A549 (cell line): ENCODE measurements around the gene ARVCF. TPM values are rescaled to one million over a fixed set of nuclear protein-coding genes. Genes with fewer than 3 reads are reported as not detected.

Experiments
- ATAC-seq, 2 experiments: fragments of 200-7000 bp in 1 of 2; fragments of >200 bp in 1 of 2; cut with Nextera tagmentation in 1 of 2; cut with Tn5 transposase in 1 of 2; 3 replicates each; pipeline versions ENCODE4 v1.8.0 to v1.9.1; 2018 to 2020; ENCODE audit warnings: mild to moderate bottlenecking in 1 of 2, moderate library complexity in 1 of 2
- CTCF ChIA-PET: fragments of 300-600 bp; sonication (Branson Sonifier 250); formaldehyde crosslinking; extraction: SDS; loops from one replicate; lab custom pipeline; 2021; ENCODE audit warnings: antibody characterized with exemption, inconsistent platforms; lab: Yijun Ruan, JAX
- POLR2A ChIA-PET: fragments of 350-600 bp; formaldehyde crosslinking; extraction: SDS; loops from one replicate; lab custom pipeline; 2021; ENCODE audit warnings: antibody characterized with exemption, inconsistent platforms; lab: Yijun Ruan, JAX
- DNase-seq, 2 experiments: peaks; one replicate each; pipeline versions ENCODE4 v3.0.0 to v3.0.0-alpha.2; 2011 to 2016; ENCODE audit warnings: low read depth in 1 of 2, low spot score in 1 of 2
- FAIRE-seq: peaks from 2 replicates; lab custom pipeline; 2011; peaks lifted over from hg19 to GRCh38; lab: Jason Lieb, UNC
- H3K27ac ChIP-seq, 2 experiments: fragments of >200 bp; sonication (Bioruptor Twin); formaldehyde crosslinking; 3 replicates each; pipeline ENCODE4 v1.5.1; 2016 to 2017
- H3K4me1 ChIP-seq: fragments of >200 bp; sonication (Bioruptor Twin); formaldehyde crosslinking; 3 replicates; pipeline ENCODE4 v1.6.1; 2016
- H3K4me2 ChIP-seq: fragments of >200 bp; sonication (Bioruptor Twin); formaldehyde crosslinking; 3 replicates; pipeline ENCODE4 v1.6.1; 2016
- H3K4me3 ChIP-seq: fragments of >200 bp; sonication (Bioruptor Twin); formaldehyde crosslinking; 3 replicates; pipeline ENCODE4 v1.5.1; 2016
- H3K9me3 ChIP-seq: fragments of >200 bp; sonication (Bioruptor Twin); formaldehyde crosslinking; 3 replicates; pipeline ENCODE4 v1.6.1; 2016
- ATOH8 ChIP-seq: fragments of 250-450 bp; sonication (Bioruptor Pico); IDR thresholded peaks from 2 replicates; pipeline ENCODE4 v1.5.0; 2020; ENCODE audit warnings: low read depth, mild to moderate bottlenecking, moderate library complexity
- BCL3 ChIP-seq: fragments of >200 bp; sonication (Bioruptor Twin); formaldehyde crosslinking; IDR thresholded peaks from 3 replicates; pipeline ENCODE4 v1.6.1; 2016
- CBX2 ChIP-seq: fragments of 200-600 bp; sonication (generic); IDR thresholded peaks from 2 replicates; pipeline ENCODE4 v1.6.1; 2016; ENCODE audit warnings: low read depth, mild to moderate bottlenecking, borderline replicate concordance
- CBX8 ChIP-seq: fragments of 200-600 bp; sonication (generic); IDR thresholded peaks from 2 replicates; pipeline ENCODE4 v1.6.1; 2016
- CTCF ChIP-seq: fragments of >200 bp; sonication (Bioruptor Twin); formaldehyde crosslinking; IDR thresholded peaks from 3 replicates; pipeline ENCODE4 v1.5.1; 2016
- E2F6 ChIP-seq: IDR thresholded peaks from 2 replicates; pipeline ENCODE4 v1.6.1; 2012; ENCODE audit warnings: low read depth, borderline replicate concordance
- ELK1 ChIP-seq: fragments of 150-350 bp; IDR thresholded peaks from 2 replicates; pipeline ENCODE4 v1.6.1; 2014; ENCODE audit warnings: low read depth, mild to moderate bottlenecking, low read length
- FOXS1 ChIP-seq: fragments of 250-450 bp; sonication (Bioruptor Pico); IDR thresholded peaks from 2 replicates; pipeline ENCODE4 v1.5.0; 2020; ENCODE audit warnings: mild to moderate bottlenecking, moderate library complexity
- HDAC2 ChIP-seq: fragments of 200-600 bp; sonication (generic); IDR thresholded peaks from 2 replicates; pipeline ENCODE4 v1.6.1; 2016
- HES2 ChIP-seq: fragments of >200 bp; sonication (Bioruptor Twin); formaldehyde crosslinking; IDR thresholded peaks from 2 replicates; pipeline ENCODE4 v1.6.1; 2016
- HEYL ChIP-seq: fragments of 250-450 bp; sonication (Bioruptor Pico); IDR thresholded peaks from 2 replicates; pipeline ENCODE4 v1.8.0; 2021; ENCODE audit warnings: mild to moderate bottlenecking, moderate library complexity
- HMGXB4 ChIP-seq: fragments of 250-450 bp; sonication (Bioruptor Pico); IDR thresholded peaks from 2 replicates; pipeline ENCODE4 v1.5.0; 2021; ENCODE audit warnings: mild to moderate bottlenecking, moderate library complexity, borderline replicate concordance
- HOXA7 ChIP-seq: fragments of 250-450 bp; sonication (Bioruptor Pico); IDR thresholded peaks from 2 replicates; pipeline ENCODE4 v1.5.0; 2020; ENCODE audit warnings: mild to moderate bottlenecking, moderate library complexity
- JUN ChIP-seq, 2 experiments: fragments of >200 bp; sonication (Bioruptor Twin); formaldehyde crosslinking; IDR thresholded peaks; 2 replicates in 1 of 2; 3 replicates in 1 of 2; pipeline ENCODE4 v1.6.1; 2016 to 2017
- JUNB ChIP-seq: fragments of >200 bp; sonication (Bioruptor Twin); formaldehyde crosslinking; IDR thresholded peaks from 2 replicates; pipeline ENCODE4 v1.6.1; 2016
- MYC ChIP-seq: IDR thresholded peaks from 2 replicates; pipeline ENCODE4 v1.6.1; 2012; ENCODE audit warnings: mild to moderate bottlenecking, inconsistent platforms, low read length, improper control_type of control experiment, borderline replicate concordance
- NFE2L2 ChIP-seq: fragments of 150-350 bp; conservative IDR thresholded peaks from 2 replicates; pipeline ENCODE4 v1.6.1; 2014; ENCODE audit warnings: low read length
- NR3C1 ChIP-seq: fragments of >200 bp; sonication (Bioruptor Twin); formaldehyde crosslinking; IDR thresholded peaks from 3 replicates; pipeline ENCODE4 v1.6.1; 2017
- PHF8 ChIP-seq: fragments of 200-600 bp; sonication (generic); IDR thresholded peaks from 2 replicates; pipeline ENCODE4 v1.6.1; 2016; ENCODE audit warnings: low read depth, mild to moderate bottlenecking, antibody characterized with exemption, moderate library complexity, borderline replicate concordance
- POLR2AphosphoS2 ChIP-seq: conservative IDR thresholded peaks from 2 replicates; pipeline ENCODE4 v1.6.1; 2012; ENCODE audit warnings: low read length, improper control_type of control experiment, inconsistent platforms
- RARB ChIP-seq: fragments of 250-450 bp; sonication (Bioruptor Pico); IDR thresholded peaks from 2 replicates; pipeline ENCODE4 v1.8.0; 2021; ENCODE audit warnings: mild to moderate bottlenecking, moderate library complexity
- RFX5 ChIP-seq: fragments of 450-650 bp; IDR thresholded peaks from 2 replicates; pipeline ENCODE4 v1.7.1; 2014; ENCODE audit warnings: antibody characterized with exemption, mild to moderate bottlenecking, moderate library complexity
- TFCP2L1 ChIP-seq: fragments of 250-450 bp; sonication (Bioruptor Pico); IDR thresholded peaks from 2 replicates; pipeline ENCODE4 v1.5.0; 2021; ENCODE audit warnings: mild to moderate bottlenecking
- TP53 ChIP-seq: fragments of 250-450 bp; sonication (Bioruptor Pico); IDR thresholded peaks from 2 replicates; pipeline ENCODE4 v1.5.0; 2021; ENCODE audit warnings: mild to moderate bottlenecking, moderate library complexity
- USF2 ChIP-seq: fragments of 450-650 bp; IDR thresholded peaks from 2 replicates; pipeline ENCODE4 v1.6.1; 2014; ENCODE audit warnings: antibody characterized with exemption
- ZC3H11A ChIP-seq: fragments of 450-650 bp; IDR thresholded peaks from 2 replicates; pipeline ENCODE4 v1.6.1; 2014; ENCODE audit warnings: antibody characterized with exemption, mild to moderate bottlenecking
- WGBS: methylation state at CpG from one replicate; pipeline ENCODE4 v1.1.6; 2017; ENCODE audit errors: missing lambda C conversion rate; 5-methylcytosine and 5-hydroxymethylcytosine counted together
- polyA plus RNA-seq, 4 experiments: library from polyadenylated mRNA; depleted of rRNA in 3 of 4; stranded (reverse); fragments of >200 nt; fragmentation: RNase III in 1 of 4; extraction: RNeasy Plus Mini Kit Qiagen cat#74134 plus additional on column Dnase treatment in 1 of 4; gene quantifications; 2 replicates in 3 of 4; 3 replicates in 1 of 4; pipeline ENCODE4 v1.2.3, GENCODE V29; 2011 to 2017

The ARVCF gene
- polyA plus RNA-seq, 2 of the 4 experiments (the other 2 are of a cell fraction) = 0.81 to 2.1 TPM

- H3K4me3 ChIP-seq = no peak overlapping the region
- ChIA-PET POLR2A (no interaction called here), CTCF (no interaction called here)
- 25% methylated on average over 3 of the region's 3 CpGs for WGBS
- TF ChIP-seq USF2 = no peak
- no peak for TF ChIP-seq TP53
- TF ChIP-seq CTCF = no peak
- TF ChIP-seq ATOH8 (CRISPR knock-in tag) = no peak
- no peak for TF ChIP-seq HOXA7 (CRISPR knock-in tag)
- TF ChIP-seq RFX5 = no peak
- no peak for TF ChIP-seq HDAC2
- TF ChIP-seq MYC = no peak
- TF ChIP-seq NFE2L2 = no peak
- no peak for TF ChIP-seq CBX8
- no peak for TF ChIP-seq TFCP2L1 (CRISPR knock-in tag)
- no peak for TF ChIP-seq E2F6
- no peak for TF ChIP-seq NR3C1
- TF ChIP-seq HEYL (CRISPR knock-in tag) = no peak
- no peak for TF ChIP-seq HES2
- no peak for TF ChIP-seq RARB (CRISPR knock-in tag)
- FAIRE-seq (no peak), ATAC-seq (no peak), DNase-seq (no peak)
- no peak overlapping the region for H3K27ac ChIP-seq
- peaks cover 11% of the 10 kb centered on the region for H3K9me3 ChIP-seq
- no peak overlapping the region for H3K4me2 ChIP-seq
- no peaks in the 10 kb centered on the region for H3K4me1 ChIP-seq
Observed at GRCh38 chr22:20004464-20004863, 12.2 kb downstream of the ARVCF start.

GRCh38 chr22:20003304-20003703 is 13.3 kb downstream of the ARVCF start:
- no peak for ATAC-seq
- no peak for DNase-seq
- CTCF ChIA-PET = interaction anchor here (1.7 kb wide), 1 partner anchor 33 kb away, joined by 3 read pairs; no protein-coding TSS in a partner anchor
- H3K4me2 ChIP-seq = no peak overlapping the region
- TF ChIP-seq TFCP2L1 (CRISPR knock-in tag) (no peak), PHF8 (no peak), ZC3H11A (no peak), HOXA7 (CRISPR knock-in tag) (no peak), JUNB (no peak), POLR2AphosphoS2 (no peak), CTCF (no peak), FOXS1 (CRISPR knock-in tag) (no peak), HMGXB4 (CRISPR knock-in tag) (no peak), CBX2 (no peak), RFX5 (no peak), BCL3 (no peak), HES2 (no peak), ELK1 (no peak), JUN (IDR thresholded peaks at IDR 0.05) (no peak)
- TF ChIP-seq, all 56 proteins: peak for 0
- H3K9me3 ChIP-seq = peaks cover 11% of the 10 kb centered on the region
- FAIRE-seq = no peak
- H3K4me1 ChIP-seq = no peaks in the 10 kb centered on the region
- H3K4me3 ChIP-seq = no peak overlapping the region
- POLR2A ChIA-PET = no interaction called here
- WGBS = 0% methylated on average over 1 of the region's 1 CpG
- no peak overlapping the region for H3K27ac ChIP-seq
